Measurements from ENCODE around the gene PDE11A. TPM values are rescaled to one million over a fixed set of nuclear protein-coding genes. Genes with fewer than 3 reads are reported as not detected.

The PDE11A gene
- total and polyA plus RNA-seq, 2 of the 13 experiments (the other 11 are each of a cell fraction or from before 2014, with no cell fraction given): 1.2 to 1.7 TPM

DNA sequence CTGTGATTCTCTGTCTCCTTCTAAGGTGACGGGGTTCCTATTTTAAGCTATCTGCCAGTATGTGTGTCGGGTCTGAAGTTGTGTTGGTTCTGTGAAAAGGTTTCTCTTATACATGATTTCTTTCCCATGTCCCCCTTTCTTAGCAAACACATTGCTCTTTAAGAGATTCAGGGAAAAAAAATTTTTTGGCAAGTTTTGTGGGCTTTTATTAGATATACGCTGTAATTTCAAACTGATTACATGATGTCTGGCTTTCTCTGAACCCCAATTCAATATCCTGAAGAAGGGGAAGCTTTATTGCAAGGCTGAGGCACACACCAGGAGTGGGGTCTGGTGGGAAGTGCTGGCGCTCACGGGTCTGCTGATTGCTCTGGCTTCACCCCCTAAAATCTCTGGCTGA, 469.4 kb downstream of the PDE11A start (continued):
- TF ChIP-seq, protein P1, sequence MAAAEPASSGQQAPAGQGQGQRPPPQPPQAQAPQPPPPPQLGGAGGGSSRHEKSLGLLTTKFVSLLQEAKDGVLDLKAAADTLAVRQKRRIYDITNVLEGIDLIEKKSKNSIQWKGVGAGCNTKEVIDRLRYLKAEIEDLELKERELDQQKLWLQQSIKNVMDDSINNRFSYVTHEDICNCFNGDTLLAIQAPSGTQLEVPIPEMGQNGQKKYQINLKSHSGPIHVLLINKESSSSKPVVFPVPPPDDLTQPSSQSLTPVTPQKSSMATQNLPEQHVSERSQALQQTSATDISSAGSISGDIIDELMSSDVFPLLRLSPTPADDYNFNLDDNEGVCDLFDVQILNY (CRISPR knock-in tag; conservative IDR thresholded peaks at IDR 0.05): no peak
- TF ChIP-seq, protein P2, sequence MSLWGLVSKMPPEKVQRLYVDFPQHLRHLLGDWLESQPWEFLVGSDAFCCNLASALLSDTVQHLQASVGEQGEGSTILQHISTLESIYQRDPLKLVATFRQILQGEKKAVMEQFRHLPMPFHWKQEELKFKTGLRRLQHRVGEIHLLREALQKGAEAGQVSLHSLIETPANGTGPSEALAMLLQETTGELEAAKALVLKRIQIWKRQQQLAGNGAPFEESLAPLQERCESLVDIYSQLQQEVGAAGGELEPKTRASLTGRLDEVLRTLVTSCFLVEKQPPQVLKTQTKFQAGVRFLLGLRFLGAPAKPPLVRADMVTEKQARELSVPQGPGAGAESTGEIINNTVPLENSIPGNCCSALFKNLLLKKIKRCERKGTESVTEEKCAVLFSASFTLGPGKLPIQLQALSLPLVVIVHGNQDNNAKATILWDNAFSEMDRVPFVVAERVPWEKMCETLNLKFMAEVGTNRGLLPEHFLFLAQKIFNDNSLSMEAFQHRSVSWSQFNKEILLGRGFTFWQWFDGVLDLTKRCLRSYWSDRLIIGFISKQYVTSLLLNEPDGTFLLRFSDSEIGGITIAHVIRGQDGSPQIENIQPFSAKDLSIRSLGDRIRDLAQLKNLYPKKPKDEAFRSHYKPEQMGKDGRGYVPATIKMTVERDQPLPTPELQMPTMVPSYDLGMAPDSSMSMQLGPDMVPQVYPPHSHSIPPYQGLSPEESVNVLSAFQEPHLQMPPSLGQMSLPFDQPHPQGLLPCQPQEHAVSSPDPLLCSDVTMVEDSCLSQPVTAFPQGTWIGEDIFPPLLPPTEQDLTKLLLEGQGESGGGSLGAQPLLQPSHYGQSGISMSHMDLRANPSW (CRISPR knock-in tag; IDR thresholded peaks at IDR 0.05; ENCODE audit: borderline replicate concordance): no peak
- TF ChIP-seq ZNF3 (CRISPR knock-in tag; IDR thresholded peaks at IDR 0.05) (no peak), ZFYVE20 (CRISPR knock-in tag; IDR thresholded peaks at IDR 0.05; ENCODE audit: borderline replicate concordance, low read depth) (no peak), KLF15 (CRISPR knock-in tag; IDR thresholded peaks at IDR 0.05; ENCODE audit: borderline replicate concordance) (no peak), ZNF292 (CRISPR knock-in tag; IDR thresholded peaks at IDR 0.05; ENCODE audit: borderline replicate concordance, low read depth) (no peak), ATF1 (CRISPR knock-in tag; IDR thresholded peaks at IDR 0.05) (peak; percentile 55), KLF16 (CRISPR knock-in tag; IDR thresholded peaks at IDR 0.05) (no peak)
- TF ChIP-seq, protein P3, sequence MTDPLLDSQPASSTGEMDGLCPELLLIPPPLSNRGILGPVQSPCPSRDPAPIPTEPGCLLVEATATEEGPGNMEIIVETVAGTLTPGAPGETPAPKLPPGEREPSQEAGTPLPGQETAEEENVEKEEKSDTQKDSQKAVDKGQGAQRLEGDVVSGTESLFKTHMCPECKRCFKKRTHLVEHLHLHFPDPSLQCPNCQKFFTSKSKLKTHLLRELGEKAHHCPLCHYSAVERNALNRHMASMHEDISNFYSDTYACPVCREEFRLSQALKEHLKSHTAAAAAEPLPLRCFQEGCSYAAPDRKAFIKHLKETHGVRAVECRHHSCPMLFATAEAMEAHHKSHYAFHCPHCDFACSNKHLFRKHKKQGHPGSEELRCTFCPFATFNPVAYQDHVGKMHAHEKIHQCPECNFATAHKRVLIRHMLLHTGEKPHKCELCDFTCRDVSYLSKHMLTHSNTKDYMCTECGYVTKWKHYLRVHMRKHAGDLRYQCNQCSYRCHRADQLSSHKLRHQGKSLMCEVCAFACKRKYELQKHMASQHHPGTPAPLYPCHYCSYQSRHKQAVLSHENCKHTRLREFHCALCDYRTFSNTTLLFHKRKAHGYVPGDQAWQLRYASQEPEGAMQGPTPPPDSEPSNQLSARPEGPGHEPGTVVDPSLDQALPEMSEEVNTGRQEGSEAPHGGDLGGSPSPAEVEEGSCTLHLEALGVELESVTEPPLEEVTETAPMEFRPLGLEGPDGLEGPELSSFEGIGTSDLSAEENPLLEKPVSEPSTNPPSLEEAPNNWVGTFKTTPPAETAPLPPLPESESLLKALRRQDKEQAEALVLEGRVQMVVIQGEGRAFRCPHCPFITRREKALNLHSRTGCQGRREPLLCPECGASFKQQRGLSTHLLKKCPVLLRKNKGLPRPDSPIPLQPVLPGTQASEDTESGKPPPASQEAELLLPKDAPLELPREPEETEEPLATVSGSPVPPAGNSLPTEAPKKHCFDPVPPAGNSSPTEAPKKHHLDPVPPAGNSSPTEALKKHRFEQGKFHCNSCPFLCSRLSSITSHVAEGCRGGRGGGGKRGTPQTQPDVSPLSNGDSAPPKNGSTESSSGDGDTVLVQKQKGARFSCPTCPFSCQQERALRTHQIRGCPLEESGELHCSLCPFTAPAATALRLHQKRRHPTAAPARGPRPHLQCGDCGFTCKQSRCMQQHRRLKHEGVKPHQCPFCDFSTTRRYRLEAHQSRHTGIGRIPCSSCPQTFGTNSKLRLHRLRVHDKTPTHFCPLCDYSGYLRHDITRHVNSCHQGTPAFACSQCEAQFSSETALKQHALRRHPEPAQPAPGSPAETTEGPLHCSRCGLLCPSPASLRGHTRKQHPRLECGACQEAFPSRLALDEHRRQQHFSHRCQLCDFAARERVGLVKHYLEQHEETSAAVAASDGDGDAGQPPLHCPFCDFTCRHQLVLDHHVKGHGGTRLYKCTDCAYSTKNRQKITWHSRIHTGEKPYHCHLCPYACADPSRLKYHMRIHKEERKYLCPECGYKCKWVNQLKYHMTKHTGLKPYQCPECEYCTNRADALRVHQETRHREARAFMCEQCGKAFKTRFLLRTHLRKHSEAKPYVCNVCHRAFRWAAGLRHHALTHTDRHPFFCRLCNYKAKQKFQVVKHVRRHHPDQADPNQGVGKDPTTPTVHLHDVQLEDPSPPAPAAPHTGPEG (CRISPR knock-in tag; IDR thresholded peaks at IDR 0.05): no peak
- TF ChIP-seq, protein P4, sequence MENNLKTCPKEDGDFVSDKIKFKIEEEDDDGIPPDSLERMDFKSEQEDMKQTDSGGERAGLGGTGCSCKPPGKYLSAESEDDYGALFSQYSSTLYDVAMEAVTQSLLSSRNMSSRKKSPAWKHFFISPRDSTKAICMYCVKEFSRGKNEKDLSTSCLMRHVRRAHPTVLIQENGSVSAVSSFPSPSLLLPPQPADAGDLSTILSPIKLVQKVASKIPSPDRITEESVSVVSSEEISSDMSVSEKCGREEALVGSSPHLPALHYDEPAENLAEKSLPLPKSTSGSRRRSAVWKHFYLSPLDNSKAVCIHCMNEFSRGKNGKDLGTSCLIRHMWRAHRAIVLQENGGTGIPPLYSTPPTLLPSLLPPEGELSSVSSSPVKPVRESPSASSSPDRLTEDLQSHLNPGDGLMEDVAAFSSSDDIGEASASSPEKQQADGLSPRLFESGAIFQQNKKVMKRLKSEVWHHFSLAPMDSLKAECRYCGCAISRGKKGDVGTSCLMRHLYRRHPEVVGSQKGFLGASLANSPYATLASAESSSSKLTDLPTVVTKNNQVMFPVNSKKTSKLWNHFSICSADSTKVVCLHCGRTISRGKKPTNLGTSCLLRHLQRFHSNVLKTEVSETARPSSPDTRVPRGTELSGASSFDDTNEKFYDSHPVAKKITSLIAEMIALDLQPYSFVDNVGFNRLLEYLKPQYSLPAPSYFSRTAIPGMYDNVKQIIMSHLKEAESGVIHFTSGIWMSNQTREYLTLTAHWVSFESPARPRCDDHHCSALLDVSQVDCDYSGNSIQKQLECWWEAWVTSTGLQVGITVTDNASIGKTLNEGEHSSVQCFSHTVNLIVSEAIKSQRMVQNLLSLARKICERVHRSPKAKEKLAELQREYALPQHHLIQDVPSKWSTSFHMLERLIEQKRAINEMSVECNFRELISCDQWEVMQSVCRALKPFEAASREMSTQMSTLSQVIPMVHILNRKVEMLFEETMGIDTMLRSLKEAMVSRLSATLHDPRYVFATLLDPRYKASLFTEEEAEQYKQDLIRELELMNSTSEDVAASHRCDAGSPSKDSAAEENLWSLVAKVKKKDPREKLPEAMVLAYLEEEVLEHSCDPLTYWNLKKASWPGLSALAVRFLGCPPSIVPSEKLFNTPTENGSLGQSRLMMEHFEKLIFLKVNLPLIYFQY (CRISPR knock-in tag; IDR thresholded peaks at IDR 0.05; ENCODE audit: borderline replicate concordance): 0 out of 2 replicates have a peak, but pooled peaks have one; percentile 2
- TF ChIP-seq, protein P5, sequence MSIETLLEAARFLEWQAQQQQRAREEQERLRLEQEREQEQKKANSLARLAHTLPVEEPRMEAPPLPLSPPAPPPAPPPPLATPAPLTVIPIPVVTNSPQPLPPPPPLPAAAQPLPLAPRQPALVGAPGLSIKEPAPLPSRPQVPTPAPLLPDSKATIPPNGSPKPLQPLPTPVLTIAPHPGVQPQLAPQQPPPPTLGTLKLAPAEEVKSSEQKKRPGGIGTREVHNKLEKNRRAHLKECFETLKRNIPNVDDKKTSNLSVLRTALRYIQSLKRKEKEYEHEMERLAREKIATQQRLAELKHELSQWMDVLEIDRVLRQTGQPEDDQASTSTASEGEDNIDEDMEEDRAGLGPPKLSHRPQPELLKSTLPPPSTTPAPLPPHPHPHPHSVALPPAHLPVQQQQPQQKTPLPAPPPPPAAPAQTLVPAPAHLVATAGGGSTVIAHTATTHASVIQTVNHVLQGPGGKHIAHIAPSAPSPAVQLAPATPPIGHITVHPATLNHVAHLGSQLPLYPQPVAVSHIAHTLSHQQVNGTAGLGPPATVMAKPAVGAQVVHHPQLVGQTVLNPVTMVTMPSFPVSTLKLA (IDR thresholded peaks at IDR 0.05): no peak
